HEK293T (cell line): ENCODE data around the gene TKTL1.
"Not testable (repeated sequence)": the region's sequence is repeated elsewhere in the genome, so short reads cannot be mapped to it uniquely, and the experiment has no call there.

Source experiments
- ARNT ChIP-seq: fragments of 450-650 bp; IDR thresholded peaks from 2 replicates; pipeline ENCODE4 v1.6.1; 2017; ENCODE audit warnings: mild to moderate bottlenecking
- BHLHE40 ChIP-seq: fragments of 450-650 bp; IDR thresholded peaks from 2 replicates; pipeline ENCODE4 v1.6.1; 2016; ENCODE audit warnings: mild to moderate bottlenecking, moderate library complexity, borderline replicate concordance
- CTBP1 ChIP-seq: fragments of 450-650 bp; IDR thresholded peaks from 2 replicates; pipeline ENCODE4 v1.6.1; 2016; ENCODE audit warnings: borderline replicate concordance
- ELF4 ChIP-seq: fragments of 450-650 bp; IDR thresholded peaks from 2 replicates; pipeline ENCODE4 v1.6.1; 2017; ENCODE audit warnings: antibody characterized with exemption
- FOXA1 ChIP-seq: fragments of 450-650 bp; IDR thresholded peaks from 2 replicates; pipeline ENCODE4 v1.6.1; 2016; ENCODE audit warnings: mild to moderate bottlenecking
- FOXK2 ChIP-seq: fragments of 450-650 bp; IDR thresholded peaks from 2 replicates; pipeline ENCODE4 v1.6.1; 2016; ENCODE audit warnings: mild to moderate bottlenecking
- FOXM1 ChIP-seq: fragments of 450-650 bp; IDR thresholded peaks from 2 replicates; pipeline ENCODE4 v1.6.1; 2017; ENCODE audit warnings: mild to moderate bottlenecking, borderline replicate concordance
- HDGF ChIP-seq: fragments of 450-650 bp; IDR thresholded peaks from 2 replicates; pipeline ENCODE4 v1.6.1; 2017; ENCODE audit warnings: antibody characterized with exemption, borderline replicate concordance
- L3MBTL2 ChIP-seq: fragments of 450-650 bp; conservative IDR thresholded peaks from 2 replicates; pipeline ENCODE4 v1.6.1; 2016; ENCODE audit warnings: mild to moderate bottlenecking
- NFRKB ChIP-seq: fragments of 450-650 bp; IDR thresholded peaks from 2 replicates; pipeline ENCODE4 v1.6.1; 2016; ENCODE audit warnings: mild to moderate bottlenecking, moderate library complexity
- PKNOX1 ChIP-seq: fragments of 450-650 bp; IDR thresholded peaks from 2 replicates; pipeline ENCODE4 v1.6.1; 2016
- SP1 ChIP-seq: fragments of 450-650 bp; IDR thresholded peaks from 2 replicates; pipeline ENCODE4 v1.6.1; 2017
- SUZ12 ChIP-seq: fragments of 450-650 bp; IDR thresholded peaks from 2 replicates; pipeline ENCODE4 v1.6.1; 2016; ENCODE audit warnings: mild to moderate bottlenecking
- TARDBP ChIP-seq: fragments of 450-650 bp; IDR thresholded peaks from 2 replicates; pipeline ENCODE4 v1.6.1; 2016

GRCh38 chrX:154302998-154303397, 7.4 kb downstream of the TKTL1 start:
- TF ChIP-seq FOXM1, SP1, NFRKB, SUZ12, FOXA1, FOXK2, HDGF, BHLHE40, CTBP1, ARNT, L3MBTL2, TARDBP, PKNOX1, ELF4: not testable (repeated sequence)
